HFF-Myc (cell line): ENCODE results near the gene GBGT1.

Experiments used
- DNase-seq: peaks from one replicate; pipeline ENCODE4 v3.0.0-alpha.2; 2011; ENCODE audit warnings: low read depth; ENCODE audit errors: extremely low read depth
- H3K4me3 ChIP-seq: replicated peaks from 2 replicates; pipeline ENCODE4 v1.5.1; 2011; ENCODE audit warnings: low read depth, mild to moderate bottlenecking, control low read depth, low read length
- TF ChIP-seq, protein P1 (sequence below): IDR thresholded peaks from 2 replicates; pipeline ENCODE4 v1.5.1; 2012; ENCODE audit warnings: mild to moderate bottlenecking, low read depth, low read length, control low read depth; ENCODE audit errors: missing control alignments

Gene GBGT1

DNA sequence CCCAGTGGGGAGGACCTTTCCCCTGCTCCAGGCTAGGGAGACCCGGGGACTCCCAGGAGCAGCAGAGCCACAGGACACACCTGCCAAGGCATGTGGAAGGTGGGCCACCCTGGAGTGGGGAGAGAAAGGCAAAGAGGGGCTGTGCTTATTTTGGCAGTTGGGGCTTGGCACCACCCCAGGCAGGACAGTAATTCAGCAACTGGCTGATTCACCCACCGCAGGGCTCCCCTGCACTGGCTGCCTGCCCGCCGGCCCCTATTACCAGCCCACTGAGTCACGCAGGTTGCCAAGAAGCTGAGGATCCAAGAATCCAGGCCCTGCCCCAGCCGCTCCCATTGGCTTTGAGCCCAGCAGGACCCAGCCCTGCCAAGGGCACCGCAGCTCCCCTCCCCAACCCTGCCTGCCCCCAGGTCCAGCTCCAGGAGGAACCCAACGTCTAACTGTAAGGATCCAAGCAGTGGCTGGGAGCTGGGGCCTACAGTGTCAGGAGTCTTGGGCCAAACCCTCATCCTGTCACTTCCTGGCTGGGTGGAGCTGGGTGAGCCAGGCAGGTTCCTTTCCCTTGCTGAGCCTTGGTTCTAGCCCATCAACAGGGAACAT is 28.5 kb downstream of the GBGT1 start:
- H3K4me3 ChIP-seq: no peak overlapping the region
- TF ChIP-seq, protein P1, sequence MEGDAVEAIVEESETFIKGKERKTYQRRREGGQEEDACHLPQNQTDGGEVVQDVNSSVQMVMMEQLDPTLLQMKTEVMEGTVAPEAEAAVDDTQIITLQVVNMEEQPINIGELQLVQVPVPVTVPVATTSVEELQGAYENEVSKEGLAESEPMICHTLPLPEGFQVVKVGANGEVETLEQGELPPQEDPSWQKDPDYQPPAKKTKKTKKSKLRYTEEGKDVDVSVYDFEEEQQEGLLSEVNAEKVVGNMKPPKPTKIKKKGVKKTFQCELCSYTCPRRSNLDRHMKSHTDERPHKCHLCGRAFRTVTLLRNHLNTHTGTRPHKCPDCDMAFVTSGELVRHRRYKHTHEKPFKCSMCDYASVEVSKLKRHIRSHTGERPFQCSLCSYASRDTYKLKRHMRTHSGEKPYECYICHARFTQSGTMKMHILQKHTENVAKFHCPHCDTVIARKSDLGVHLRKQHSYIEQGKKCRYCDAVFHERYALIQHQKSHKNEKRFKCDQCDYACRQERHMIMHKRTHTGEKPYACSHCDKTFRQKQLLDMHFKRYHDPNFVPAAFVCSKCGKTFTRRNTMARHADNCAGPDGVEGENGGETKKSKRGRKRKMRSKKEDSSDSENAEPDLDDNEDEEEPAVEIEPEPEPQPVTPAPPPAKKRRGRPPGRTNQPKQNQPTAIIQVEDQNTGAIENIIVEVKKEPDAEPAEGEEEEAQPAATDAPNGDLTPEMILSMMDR: no peak
- peak; percentile 46 for DNase-seq

DNA sequence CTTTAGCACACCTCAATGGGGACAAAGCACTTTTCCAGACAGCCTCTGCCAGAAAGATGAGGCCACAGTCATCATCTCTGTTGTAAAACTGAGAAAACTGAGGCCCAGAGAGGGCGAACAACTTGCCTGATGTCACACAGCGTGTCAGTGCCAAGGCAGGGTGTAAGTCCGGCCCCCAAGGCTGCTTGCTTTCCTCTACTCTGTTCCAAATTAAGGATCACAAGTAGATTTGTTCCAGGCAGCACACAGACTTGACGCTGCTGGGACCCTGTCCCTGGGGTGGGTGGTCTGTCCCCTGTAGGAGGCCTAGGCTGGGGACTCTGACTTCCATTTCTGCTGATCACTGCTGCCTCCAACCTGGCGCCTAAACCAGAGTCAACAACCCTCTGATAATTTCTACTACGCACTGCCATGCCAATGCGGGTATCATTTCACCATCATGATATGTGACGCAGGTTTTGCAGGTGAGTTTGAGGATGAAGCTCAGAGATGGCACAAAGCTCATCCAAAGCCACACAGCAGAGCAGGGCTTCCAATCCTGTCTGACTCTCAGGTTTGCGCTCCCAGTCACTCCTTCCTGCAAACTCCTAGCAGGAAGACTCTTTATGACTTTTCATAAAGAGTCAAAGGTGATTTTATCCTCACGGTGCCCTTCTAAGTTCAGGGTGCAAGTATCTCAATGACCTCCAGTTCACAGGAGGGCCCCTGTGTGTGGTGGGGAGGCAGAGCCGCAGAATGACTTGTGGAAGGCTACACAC is 29.1 kb downstream of the GBGT1 start:
- no peak overlapping the region for H3K4me3 ChIP-seq
- TF ChIP-seq, protein P1: no peak
- DNase-seq: no peak

DNA sequence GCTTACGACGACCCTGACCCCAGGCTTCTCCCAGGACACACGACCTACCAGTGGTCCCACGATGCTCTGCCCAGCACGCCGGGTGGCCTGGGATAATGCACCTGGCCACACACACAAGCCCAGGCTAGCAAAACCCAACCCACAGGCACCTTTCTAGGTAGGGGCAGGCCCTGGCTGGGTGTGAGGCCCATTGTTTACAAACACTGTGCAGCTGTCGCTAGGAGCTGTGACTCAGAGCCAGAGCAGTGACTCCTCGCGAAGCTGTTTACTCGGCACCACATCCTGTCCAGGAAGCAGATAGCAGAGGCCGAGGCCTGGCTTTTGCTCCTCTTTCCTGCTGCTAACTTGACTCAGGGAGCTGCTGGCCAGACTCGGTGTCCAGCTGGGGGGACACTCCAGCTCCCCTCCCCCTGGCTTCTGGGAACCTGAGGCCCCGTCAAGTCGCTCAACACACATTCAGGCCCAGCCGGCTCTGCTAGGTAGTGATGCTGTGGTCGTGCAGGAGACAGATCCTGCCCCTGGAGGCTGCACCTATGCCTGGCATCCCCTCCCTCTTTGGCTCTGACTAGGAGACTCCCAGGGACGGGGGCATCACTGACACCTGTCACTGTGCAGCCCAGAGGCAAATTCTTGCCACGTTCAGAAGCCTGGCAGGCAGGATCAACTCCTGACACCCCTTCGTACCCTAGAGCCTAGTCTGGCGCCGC is 29.9 kb downstream of the GBGT1 start:
- peak; percentile 92 for DNase-seq
- TF ChIP-seq, protein P1: no peak
- no peak overlapping the region for H3K4me3 ChIP-seq

DNA sequence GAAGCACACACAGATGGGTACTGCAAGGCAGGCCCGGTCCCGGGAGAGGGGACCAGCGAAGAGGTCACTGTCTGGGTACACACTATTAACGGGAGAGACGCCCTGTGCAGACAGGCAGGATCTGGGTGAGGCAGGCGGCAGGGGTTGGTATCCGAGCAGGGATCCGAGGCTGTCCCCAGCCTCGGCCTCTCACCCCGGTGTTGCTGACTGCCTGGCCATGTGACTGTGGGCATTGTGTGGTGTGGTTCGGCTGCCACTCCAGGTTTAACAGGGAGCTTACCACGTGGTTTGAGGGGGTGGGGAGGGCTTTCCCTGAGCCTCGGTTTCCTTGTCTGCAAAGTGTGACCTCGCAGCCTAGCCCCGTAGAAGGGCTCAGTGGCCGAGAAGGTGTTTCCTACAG is 31.5 kb downstream of the GBGT1 start:
- no peak overlapping the region for H3K4me3 ChIP-seq
- no peak for DNase-seq
- TF ChIP-seq, protein P1: no peak

DNA sequence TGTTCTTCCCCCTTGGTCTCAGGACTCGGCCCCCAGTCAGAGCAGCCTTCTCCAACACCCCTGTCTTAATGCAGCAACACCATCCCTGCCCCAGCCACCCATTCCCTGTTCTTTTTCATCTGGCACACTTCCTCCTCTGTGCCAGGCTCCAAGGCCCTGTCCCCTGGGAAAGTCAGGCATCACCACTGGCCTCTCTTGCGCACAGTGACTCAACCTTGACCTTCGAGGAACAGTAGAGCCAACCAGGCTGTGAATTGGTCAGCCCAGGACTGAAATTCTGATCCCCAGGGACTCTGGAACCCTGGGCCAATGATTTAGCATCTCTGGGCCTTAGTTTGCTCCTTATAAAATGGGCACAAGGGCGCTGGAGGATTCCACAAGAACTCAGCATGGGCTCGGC is 32.2 kb downstream of the GBGT1 start:
- no peak overlapping the region for H3K4me3 ChIP-seq
- DNase-seq: no peak
- TF ChIP-seq, protein P1: no peak

DNA sequence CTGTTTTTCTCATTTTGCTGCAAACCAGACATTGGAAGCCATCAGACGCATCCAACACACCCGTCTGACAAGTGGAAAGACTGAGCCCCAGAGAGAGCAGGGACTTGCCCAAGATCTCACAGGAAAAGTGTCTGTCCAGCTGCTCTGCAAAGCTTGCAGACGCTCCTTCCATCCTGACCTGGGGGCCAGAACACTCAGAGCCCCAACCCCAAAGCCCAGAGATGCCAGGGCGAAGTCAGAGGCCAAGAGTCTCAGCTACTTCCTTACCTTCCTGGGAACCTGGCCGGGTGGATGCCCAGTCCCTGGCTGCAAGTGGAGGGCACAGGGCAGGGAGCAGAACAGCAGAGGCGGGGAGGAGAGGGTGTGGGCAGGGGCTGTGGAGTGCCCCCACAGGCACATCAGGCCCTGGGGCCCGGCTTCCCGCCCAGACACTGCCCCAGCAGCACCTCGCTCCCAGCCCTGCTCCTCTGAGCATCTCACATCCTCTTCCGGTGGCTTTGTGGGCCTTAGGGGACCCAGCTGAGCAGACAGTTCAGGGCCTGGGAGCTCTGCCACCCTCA is 32.9 kb downstream of the GBGT1 start:
- TF ChIP-seq, protein P1: no peak
- H3K4me3 ChIP-seq: no peak overlapping the region
- DNase-seq: no peak
